NCI-H82 (cell line): ENCODE measurements around the gene TBC1D10A.

ENCODE experiments used
- DNase-seq: peaks from one replicate; lab custom pipeline; 2025; lab: John Stamatoyannopoulos, UW

The TBC1D10A gene

GRCh38 chr22:30285846-30286200, 40.9 kb downstream of the TBC1D10A start:
- DNase-seq, result no peak

GRCh38 chr22:30285176-30285845, 41.4 kb downstream of the TBC1D10A start:
- no peak for DNase-seq

- DNase-seq, result no peak
Measured at GRCh38 chr22:30284666-30285065, 42.1 kb downstream of the TBC1D10A start.

- DNase-seq, result no peak
Measured at GRCh38 chr22:30284172-30284571, 42.6 kb downstream of the TBC1D10A start.

- DNase-seq, result no peak
Measured at GRCh38 chr22:30283342-30283741, 43.4 kb downstream of the TBC1D10A start.

GRCh38 chr22:30282616-30283046, 44.1 kb downstream of the TBC1D10A start:
- no peak for DNase-seq

- DNase-seq, result no peak
Measured at GRCh38 chr22:30280505-30280904, 46.2 kb downstream of the TBC1D10A start.

- DNase-seq, result no peak
Measured at GRCh38 chr22:30279932-30280331, 46.8 kb downstream of the TBC1D10A start.

GRCh38 chr22:30279046-30279788, 47.5 kb downstream of the TBC1D10A start:
- DNase-seq, result no peak

GRCh38 chr22:30277547-30278344, 49.0 kb downstream of the TBC1D10A start:
- DNase-seq, result peak; percentile 13

- DNase-seq, result no peak
Measured at GRCh38 chr22:30276039-30276438, 50.7 kb downstream of the TBC1D10A start.

- DNase-seq, result no peak
Measured at GRCh38 chr22:30275625-30276024, 51.1 kb downstream of the TBC1D10A start.

- DNase-seq, result no peak
Measured at GRCh38 chr22:30274437-30274812, 52.3 kb downstream of the TBC1D10A start.

GRCh38 chr22:30273711-30274436, 52.9 kb downstream of the TBC1D10A start:
- DNase-seq, result no peak

- no peak for DNase-seq
Measured at GRCh38 chr22:30272781-30273601, 53.8 kb downstream of the TBC1D10A start.

- DNase-seq, result no peak
Measured at GRCh38 chr22:30270832-30271231, 55.9 kb downstream of the TBC1D10A start.

- DNase-seq, result no peak
Measured at GRCh38 chr22:30268331-30268730, 58.4 kb downstream of the TBC1D10A start.

- DNase-seq, result no peak
Measured at GRCh38 chr22:30267382-30268302, 59.1 kb downstream of the TBC1D10A start.

- no peak for DNase-seq
Measured at GRCh38 chr22:30266445-30267381, 60.0 kb downstream of the TBC1D10A start, which contains the start of gene OSM. OSM (minus strand) TSS chr22:30266851; CDS start chr22:30266799, 52 bp downstream.
